Endothelial cell (in vitro differentiated cells): Measurements from ENCODE around the gene ERC2. TPM values are rescaled to one million over a fixed set of nuclear protein-coding genes. Genes with fewer than 3 reads are reported as not detected.

ENCODE experiments used
- DNase-seq: peaks from one replicate; pipeline ENCODE4 v3.0.0; 2021; ENCODE audit warnings: low spot score
- H3K27ac Mint-ChIP-seq: one replicate; pipeline ENCODE4 v1.8.0; 2021; ENCODE audit warnings: mixed read lengths, inconsistent platforms; ENCODE audit not compliant: unreplicated experiment
- H3K27me3 Mint-ChIP-seq: one replicate; pipeline ENCODE4 v1.8.0; 2021; ENCODE audit warnings: mild to moderate bottlenecking, moderate library complexity, mixed read lengths, inconsistent platforms; ENCODE audit not compliant: unreplicated experiment
- H3K36me3 Mint-ChIP-seq: one replicate; pipeline ENCODE4 v1.8.0; 2021; ENCODE audit warnings: mild to moderate bottlenecking, low read depth, mixed read lengths, inconsistent platforms; ENCODE audit not compliant: unreplicated experiment
- H3K4me1 Mint-ChIP-seq: one replicate; pipeline ENCODE4 v1.8.0; 2021; ENCODE audit warnings: mild to moderate bottlenecking, mixed read lengths, inconsistent platforms; ENCODE audit not compliant: unreplicated experiment
- H3K4me3 Mint-ChIP-seq: one replicate; pipeline ENCODE4 v1.8.0; 2021; ENCODE audit warnings: mild to moderate bottlenecking, mixed read lengths, inconsistent platforms; ENCODE audit not compliant: unreplicated experiment
- H3K9me3 Mint-ChIP-seq: one replicate; pipeline ENCODE4 v1.8.0; 2021; ENCODE audit warnings: mixed read lengths, inconsistent platforms; ENCODE audit not compliant: unreplicated experiment
- CTCF ChIP-seq: fragments of 200-600 bp; sonication (generic); IDR thresholded peaks from one replicate; pipeline ENCODE4 v1.5.0; 2021; ENCODE audit warnings: antibody characterized with exemption; ENCODE audit not compliant: unreplicated experiment
- total RNA-seq: library from RNA; stranded (reverse); fragmentation: NEBNext Ultra II Directional; extraction: Animal tissue kit (Norgen Biotek cat#: 25700); gene quantifications from one replicate; pipeline ENCODE4 v1.2.1, GENCODE V29; 2021; ENCODE audit not compliant: unreplicated experiment

Gene ERC2
- total RNA-seq, 1 donor from 2014 or later: 20.5 TPM

GRCh38 chr3:56123487-56123886 is 344.8 kb downstream of the ERC2 start:
- H3K27ac Mint-ChIP-seq: no peak overlapping the region

GRCh38 chr3:56122911-56123310 is 345.4 kb downstream of the ERC2 start:
- no peak overlapping the region for H3K4me3 Mint-ChIP-seq
- TF ChIP-seq CTCF: no peak
- peaks cover 1% of the 10 kb centered on the region for H3K27me3 Mint-ChIP-seq
- no peaks in the 10 kb centered on the region for H3K36me3 Mint-ChIP-seq
- no peaks in the 10 kb centered on the region for H3K9me3 Mint-ChIP-seq
- H3K27ac Mint-ChIP-seq: no peak overlapping the region
- peaks cover 4% of the 10 kb centered on the region for H3K4me1 Mint-ChIP-seq
- DNase-seq: no peak

More at GRCh38 chr3:56123487-56123886, 344.8 kb downstream of the ERC2 start:
- Mint-ChIP-seq H3K4me1 (peaks cover 4% of the 10 kb centered on the region), H3K36me3 (no peaks in the 10 kb centered on the region), H3K4me3 (no peak overlapping the region), H3K9me3 (no peaks in the 10 kb centered on the region), H3K27me3 (peaks cover 1% of the 10 kb centered on the region)
- no peak for DNase-seq
- TF ChIP-seq CTCF: no peak

GRCh38 chr3:56121716-56122115 is 346.6 kb downstream of the ERC2 start:
- Mint-ChIP-seq H3K9me3 (no peaks in the 10 kb centered on the region), H3K4me1 (peaks cover 4% of the 10 kb centered on the region), H3K27ac (no peak overlapping the region), H3K4me3 (no peak overlapping the region), H3K27me3 (peaks cover 1% of the 10 kb centered on the region), H3K36me3 (no peaks in the 10 kb centered on the region)
- no peak for DNase-seq
- no peak for TF ChIP-seq CTCF

- Mint-ChIP-seq H3K4me3 (no peak overlapping the region), H3K4me1 (peaks cover 4% of the 10 kb centered on the region), H3K9me3 (no peaks in the 10 kb centered on the region), H3K27me3 (peaks cover 1% of the 10 kb centered on the region), H3K36me3 (peaks cover 3% of the 10 kb centered on the region), H3K27ac (no peak overlapping the region)
- no peak for DNase-seq
- no peak for TF ChIP-seq CTCF
Measured at GRCh38 chr3:56119575-56120349, 348.5 kb downstream of the ERC2 start.

- Mint-ChIP-seq H3K36me3 (peaks cover 3% of the 10 kb centered on the region), H3K4me1 (peaks cover 4% of the 10 kb centered on the region), H3K9me3 (no peaks in the 10 kb centered on the region), H3K4me3 (no peak overlapping the region), H3K27me3 (peaks cover 1% of the 10 kb centered on the region), H3K27ac (no peak overlapping the region)
- DNase-seq: no peak
- no peak for TF ChIP-seq CTCF
Measured at GRCh38 chr3:56118968-56119367, 349.3 kb downstream of the ERC2 start.
